ENCODE measurements around the gene CNPY4.

GRCh38 chr7:100080907-100081534 lies 38.4 kb upstream of the CNPY4 start:
- TF ChIP-seq, protein P1, sequence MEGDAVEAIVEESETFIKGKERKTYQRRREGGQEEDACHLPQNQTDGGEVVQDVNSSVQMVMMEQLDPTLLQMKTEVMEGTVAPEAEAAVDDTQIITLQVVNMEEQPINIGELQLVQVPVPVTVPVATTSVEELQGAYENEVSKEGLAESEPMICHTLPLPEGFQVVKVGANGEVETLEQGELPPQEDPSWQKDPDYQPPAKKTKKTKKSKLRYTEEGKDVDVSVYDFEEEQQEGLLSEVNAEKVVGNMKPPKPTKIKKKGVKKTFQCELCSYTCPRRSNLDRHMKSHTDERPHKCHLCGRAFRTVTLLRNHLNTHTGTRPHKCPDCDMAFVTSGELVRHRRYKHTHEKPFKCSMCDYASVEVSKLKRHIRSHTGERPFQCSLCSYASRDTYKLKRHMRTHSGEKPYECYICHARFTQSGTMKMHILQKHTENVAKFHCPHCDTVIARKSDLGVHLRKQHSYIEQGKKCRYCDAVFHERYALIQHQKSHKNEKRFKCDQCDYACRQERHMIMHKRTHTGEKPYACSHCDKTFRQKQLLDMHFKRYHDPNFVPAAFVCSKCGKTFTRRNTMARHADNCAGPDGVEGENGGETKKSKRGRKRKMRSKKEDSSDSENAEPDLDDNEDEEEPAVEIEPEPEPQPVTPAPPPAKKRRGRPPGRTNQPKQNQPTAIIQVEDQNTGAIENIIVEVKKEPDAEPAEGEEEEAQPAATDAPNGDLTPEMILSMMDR (IDR thresholded peaks at IDR 0.05): no peak
- TF ChIP-seq POLR2A (IDR thresholded peaks at IDR 0.05): no peak

Data from esophagus squamous epithelium (tissue), 4 donors.